Measurements from ENCODE around the gene TTC1.

DNA sequence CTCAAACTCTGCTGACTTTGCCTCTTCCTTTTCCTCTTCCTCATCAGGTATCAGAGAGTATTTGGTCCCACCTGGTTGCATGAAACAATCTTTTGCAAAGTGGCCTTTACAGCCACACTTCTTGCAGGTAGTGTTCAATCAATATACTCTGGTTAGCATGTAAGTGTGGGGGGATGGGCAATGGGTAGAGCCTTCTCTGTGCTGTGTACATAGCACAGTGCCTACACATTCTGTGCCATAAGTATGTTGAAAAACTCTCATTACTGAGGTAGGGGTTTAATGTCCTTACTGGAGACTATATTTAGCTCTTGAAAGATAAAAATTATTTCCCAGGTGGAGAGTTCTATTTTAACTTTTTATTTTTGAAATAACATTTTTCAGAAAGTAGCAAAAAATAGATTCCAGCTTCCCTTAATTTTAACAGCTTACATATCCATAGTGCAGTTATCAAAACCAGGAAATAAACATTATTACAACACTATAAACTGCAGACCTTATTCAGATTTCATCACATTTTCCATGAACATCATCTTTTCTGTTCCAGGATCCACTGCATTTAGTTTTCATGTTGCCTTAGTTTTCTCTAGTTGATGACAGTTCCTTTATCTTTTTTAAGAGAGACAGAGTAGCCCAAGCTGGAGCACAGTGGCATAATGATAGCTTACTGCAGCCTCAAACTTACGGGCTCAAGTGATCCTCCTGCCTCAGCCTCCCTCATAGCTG lies 15.1 kb downstream of the TTC1 start:
- TF ChIP-seq, protein P1, sequence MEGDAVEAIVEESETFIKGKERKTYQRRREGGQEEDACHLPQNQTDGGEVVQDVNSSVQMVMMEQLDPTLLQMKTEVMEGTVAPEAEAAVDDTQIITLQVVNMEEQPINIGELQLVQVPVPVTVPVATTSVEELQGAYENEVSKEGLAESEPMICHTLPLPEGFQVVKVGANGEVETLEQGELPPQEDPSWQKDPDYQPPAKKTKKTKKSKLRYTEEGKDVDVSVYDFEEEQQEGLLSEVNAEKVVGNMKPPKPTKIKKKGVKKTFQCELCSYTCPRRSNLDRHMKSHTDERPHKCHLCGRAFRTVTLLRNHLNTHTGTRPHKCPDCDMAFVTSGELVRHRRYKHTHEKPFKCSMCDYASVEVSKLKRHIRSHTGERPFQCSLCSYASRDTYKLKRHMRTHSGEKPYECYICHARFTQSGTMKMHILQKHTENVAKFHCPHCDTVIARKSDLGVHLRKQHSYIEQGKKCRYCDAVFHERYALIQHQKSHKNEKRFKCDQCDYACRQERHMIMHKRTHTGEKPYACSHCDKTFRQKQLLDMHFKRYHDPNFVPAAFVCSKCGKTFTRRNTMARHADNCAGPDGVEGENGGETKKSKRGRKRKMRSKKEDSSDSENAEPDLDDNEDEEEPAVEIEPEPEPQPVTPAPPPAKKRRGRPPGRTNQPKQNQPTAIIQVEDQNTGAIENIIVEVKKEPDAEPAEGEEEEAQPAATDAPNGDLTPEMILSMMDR (IDR thresholded peaks at IDR 0.05) = no peak
- TF ChIP-seq, protein P2, sequence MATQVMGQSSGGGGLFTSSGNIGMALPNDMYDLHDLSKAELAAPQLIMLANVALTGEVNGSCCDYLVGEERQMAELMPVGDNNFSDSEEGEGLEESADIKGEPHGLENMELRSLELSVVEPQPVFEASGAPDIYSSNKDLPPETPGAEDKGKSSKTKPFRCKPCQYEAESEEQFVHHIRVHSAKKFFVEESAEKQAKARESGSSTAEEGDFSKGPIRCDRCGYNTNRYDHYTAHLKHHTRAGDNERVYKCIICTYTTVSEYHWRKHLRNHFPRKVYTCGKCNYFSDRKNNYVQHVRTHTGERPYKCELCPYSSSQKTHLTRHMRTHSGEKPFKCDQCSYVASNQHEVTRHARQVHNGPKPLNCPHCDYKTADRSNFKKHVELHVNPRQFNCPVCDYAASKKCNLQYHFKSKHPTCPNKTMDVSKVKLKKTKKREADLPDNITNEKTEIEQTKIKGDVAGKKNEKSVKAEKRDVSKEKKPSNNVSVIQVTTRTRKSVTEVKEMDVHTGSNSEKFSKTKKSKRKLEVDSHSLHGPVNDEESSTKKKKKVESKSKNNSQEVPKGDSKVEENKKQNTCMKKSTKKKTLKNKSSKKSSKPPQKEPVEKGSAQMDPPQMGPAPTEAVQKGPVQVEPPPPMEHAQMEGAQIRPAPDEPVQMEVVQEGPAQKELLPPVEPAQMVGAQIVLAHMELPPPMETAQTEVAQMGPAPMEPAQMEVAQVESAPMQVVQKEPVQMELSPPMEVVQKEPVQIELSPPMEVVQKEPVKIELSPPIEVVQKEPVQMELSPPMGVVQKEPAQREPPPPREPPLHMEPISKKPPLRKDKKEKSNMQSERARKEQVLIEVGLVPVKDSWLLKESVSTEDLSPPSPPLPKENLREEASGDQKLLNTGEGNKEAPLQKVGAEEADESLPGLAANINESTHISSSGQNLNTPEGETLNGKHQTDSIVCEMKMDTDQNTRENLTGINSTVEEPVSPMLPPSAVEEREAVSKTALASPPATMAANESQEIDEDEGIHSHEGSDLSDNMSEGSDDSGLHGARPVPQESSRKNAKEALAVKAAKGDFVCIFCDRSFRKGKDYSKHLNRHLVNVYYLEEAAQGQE (IDR thresholded peaks at IDR 0.05; ENCODE audit: insufficient read depth in 1 of 2, low read depth in 2 of 2, low read length in 1 of 2) = no peak

All from Panc1 (cell line).